ENCODE measurements around the gene DDT.
"Not testable (repeated sequence)": the region's sequence is repeated elsewhere in the genome, so short reads cannot be mapped to it uniquely, and the experiment has no call there.

The DDT gene

GRCh38 chr22:23952794-23953405, 21.3 kb downstream of the DDT start:
- not testable (repeated sequence) for DNase-seq (ENCODE audit: low spot score)

- not testable (repeated sequence) for DNase-seq (ENCODE audit: low spot score)
Observed at GRCh38 chr22:23951383-23951782, 22.9 kb downstream of the DDT start.

- DNase-seq (ENCODE audit: low spot score): not testable (repeated sequence)
Observed at GRCh38 chr22:23949764-23950163, 24.5 kb downstream of the DDT start.

- DNase-seq (ENCODE audit: low spot score): not testable (repeated sequence)
Observed at GRCh38 chr22:23947391-23947790, 26.9 kb downstream of the DDT start.

- DNase-seq (ENCODE audit: low spot score): not testable (repeated sequence)
Observed at GRCh38 chr22:23940166-23940565, 34.1 kb downstream of the DDT start.

GRCh38 chr22:23939017-23939357, 35.3 kb downstream of the DDT start:
- DNase-seq (ENCODE audit: low spot score): no peak

- no peak for DNase-seq (ENCODE audit: low spot score)
Observed at GRCh38 chr22:23938328-23939016, 35.8 kb downstream of the DDT start.

GRCh38 chr22:23926561-23926960, 47.7 kb downstream of the DDT start:
- no peak for DNase-seq (ENCODE audit: low spot score)

GRCh38 chr22:23925020-23925606, 49.1 kb downstream of the DDT start:
- no peak for DNase-seq (ENCODE audit: low spot score)

GRCh38 chr22:23922921-23923320, 51.3 kb downstream of the DDT start:
- no peak for DNase-seq (ENCODE audit: low spot score)

GRCh38 chr22:23921586-23922201, 52.5 kb downstream of the DDT start:
- DNase-seq (ENCODE audit: low spot score): not testable (repeated sequence)
